PFSK-1 (cell line): ENCODE data around the gene MPIG6B.

ENCODE experiments used
- FOXP2 ChIP-seq: optimal IDR thresholded peaks from 2 replicates; pipeline ENCODE3; 2011; ENCODE audit warnings: borderline replicate concordance, control low read depth, inconsistent platforms; ENCODE audit not compliant: insufficient read depth; ENCODE audit errors: extremely low read length, extremely low read depth
- POLR2AphosphoS5 ChIP-seq: IDR thresholded peaks from 2 replicates; pipeline ENCODE4 v1.6.1; 2012; ENCODE audit warnings: low read depth, mild to moderate bottlenecking, control low read depth, low read length, moderate library complexity
- REST ChIP-seq, 2 experiments: IDR thresholded peaks; 2 replicates each; pipeline versions ENCODE4 v1.6.1 to v1.8.0; 2011 to 2012; ENCODE audit warnings: low read depth in 2 of 2, low read length in 2 of 2, control low read depth in 1 of 2, inconsistent platforms in 1 of 2, mild to moderate bottlenecking in 1 of 2, moderate library complexity in 1 of 2; ENCODE audit not compliant: insufficient read depth in 1 of 2
- SIN3A ChIP-seq: IDR thresholded peaks from 2 replicates; pipeline ENCODE4 v1.6.1; 2012; ENCODE audit warnings: mild to moderate bottlenecking, low read length, moderate library complexity, borderline replicate concordance; ENCODE audit not compliant: insufficient read depth
- TAF1 ChIP-seq: IDR thresholded peaks from 2 replicates; pipeline ENCODE4 v1.6.1; 2012; ENCODE audit warnings: low read length, control low read depth, borderline replicate concordance; ENCODE audit not compliant: insufficient read depth

Gene MPIG6B

GRCh38 chr6:31721351-31722020 is 1.7 kb upstream of the MPIG6B start, which contains the start of gene LY6G6C:
TSS of gene LY6G6C (minus strand) at chr6:31721746. CDS start at chr6:31721679, 67 bp downstream.
- TF ChIP-seq POLR2AphosphoS5 (no peak), TAF1 (no peak), REST (IDR thresholded peaks at IDR 0.05; ENCODE audit: insufficient read depth in 1 of 2, low read depth in 2 of 2, low read length in 2 of 2) (no peak), SIN3A (no peak), FOXP2 (no peak)

GRCh38 chr6:31722173-31722572 is 1.0 kb upstream of the MPIG6B start:
- TF ChIP-seq REST (IDR thresholded peaks at IDR 0.05; ENCODE audit: insufficient read depth in 1 of 2, low read depth in 2 of 2, low read length in 2 of 2): no peak
- TF ChIP-seq FOXP2: no peak
- no peak for TF ChIP-seq SIN3A
- no peak for TF ChIP-seq TAF1
- no peak for TF ChIP-seq POLR2AphosphoS5

- TF ChIP-seq TAF1 (no peak), FOXP2 (no peak), SIN3A (no peak), REST (IDR thresholded peaks at IDR 0.05; ENCODE audit: insufficient read depth in 1 of 2, low read depth in 2 of 2, low read length in 2 of 2) (no peak), POLR2AphosphoS5 (no peak)
Observed at GRCh38 chr6:31723980-31724691, 963 bp downstream of the MPIG6B start.

- TF ChIP-seq SIN3A (no peak), POLR2AphosphoS5 (no peak), REST (IDR thresholded peaks at IDR 0.05; ENCODE audit: insufficient read depth in 1 of 2, low read depth in 2 of 2, low read length in 2 of 2) (no peak), FOXP2 (no peak), TAF1 (no peak)
Observed at GRCh38 chr6:31725502-31726350, 2.6 kb downstream of the MPIG6B start.
